Tibial nerve (tissue), 4 donors: ENCODE measurements around the gene LMNB1. TPM values are rescaled to one million over a fixed set of nuclear protein-coding genes. Genes with fewer than 3 reads are reported as not detected.
A peak's percentile ranks its signal among the peaks of the same experiment; 100 is the strongest.

Experiments
- DNase-seq, 2 donors: peaks; one replicate each; pipeline ENCODE4 v3.0.0-alpha.2; 2019; ENCODE audit warnings: low spot score in 2 of 2
- H3K27ac ChIP-seq, 4 donors: fragments of 200-600 bp; sonication (generic) in 3 of 4; one replicate each; pipeline ENCODE4 v1.5.1; 2017 to 2019; ENCODE audit warnings: mild to moderate bottlenecking in 1 of 4
- H3K27me3 ChIP-seq, 2 donors: fragments of 200-600 bp; sonication (generic) in 1 of 2; one replicate each; pipeline versions ENCODE4 v1.5.1 to v1.6.0; 2017 to 2019
- H3K36me3 ChIP-seq, 3 donors: fragments of 200-600 bp; sonication (generic); one replicate each; pipeline ENCODE4 v1.5.1; 2018 to 2019
- H3K4me1 ChIP-seq, 4 donors: fragments of 200-600 bp; sonication (generic) in 3 of 4; one replicate each; pipeline ENCODE4 v1.5.1; 2017 to 2019
- H3K4me3 ChIP-seq, 4 donors: fragments of 200-600 bp; sonication (generic) in 3 of 4; one replicate each; pipeline ENCODE4 v1.5.1; 2017 to 2019; ENCODE audit warnings: mild to moderate bottlenecking in 1 of 4, moderate library complexity in 1 of 4
- H3K9me3 ChIP-seq, 4 donors: fragments of 200-600 bp; sonication (generic) in 3 of 4; one replicate each; pipeline ENCODE4 v1.5.1; 2017 to 2019
- EP300 ChIP-seq, 2 donors: sonication (generic); formaldehyde crosslinking; IDR thresholded peaks; one replicate each; pipeline ENCODE4 v1.6.1; 2017; ENCODE audit warnings: antibody characterized with exemption in 2 of 2, mild to moderate bottlenecking in 1 of 2
- POLR2A ChIP-seq, 2 donors: fragments of 450-650 bp; IDR thresholded peaks; one replicate each; pipeline ENCODE4 v1.6.1; 2017; ENCODE audit warnings: antibody characterized with exemption in 2 of 2, mild to moderate bottlenecking in 2 of 2, moderate library complexity in 2 of 2
- WGBS, 2 donors: methylation state at CpG; one replicate each; pipeline ENCODE4 v1.1.5; 2018; 5-methylcytosine and 5-hydroxymethylcytosine counted together
- total RNA-seq, 4 donors: library from RNA; depleted of rRNA; stranded (reverse); fragments of >200 nt; gene quantifications; one replicate each; pipeline ENCODE4 v1.1.0, GENCODE V29; 2016
- TF ChIP-seq, protein P1 (sequence below), 5 experiments: fragments of 200-600 bp in 3 of 5; fragments of 450-650 bp in 2 of 5; sonication (generic) in 3 of 5; IDR thresholded peaks; one replicate each; pipeline ENCODE4 v1.5.1; 2016 to 2019; ENCODE audit warnings: antibody characterized with exemption in 5 of 5, mild to moderate bottlenecking in 3 of 5, moderate library complexity in 2 of 5

Gene LMNB1
- total RNA-seq, 4 donors from 2014 or later, result 5.2 to 18.9 (median 12.0) TPM

DNA sequence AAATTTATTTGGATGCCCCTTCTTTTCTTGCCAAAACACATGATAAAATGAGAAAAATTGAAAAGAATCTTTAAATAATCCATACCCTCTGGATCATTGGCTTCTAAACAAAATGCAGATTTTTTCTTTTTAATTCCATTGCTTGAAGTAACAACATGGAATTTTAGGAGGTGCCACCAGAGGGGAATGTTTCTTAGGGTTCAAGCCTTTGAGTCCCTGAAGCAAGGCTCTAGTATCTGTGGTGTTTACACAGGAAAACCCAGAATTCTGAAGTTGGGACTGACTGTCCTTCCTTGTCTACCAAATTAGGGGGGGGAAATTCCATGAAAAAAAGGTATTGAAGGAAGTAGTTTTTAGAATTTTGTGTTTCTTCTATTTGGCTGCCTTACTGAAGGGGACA is 69.4 kb downstream of the LMNB1 start:
- no peak for DNase-seq
- no peaks in the 10 kb centered on the region for H3K9me3 ChIP-seq
- H3K27me3 ChIP-seq, result no peaks in the 10 kb centered on the region
- H3K4me3 ChIP-seq, result no peak overlapping the region
- H3K27ac ChIP-seq, result peak overlapping the region in 3 of 4 donors; percentile 24 to 89 (median 84)
- H3K36me3 ChIP-seq, result no peaks in the 10 kb centered on the region
- H3K4me1 ChIP-seq, result peaks cover 0 to 44% (median 19%) of the 10 kb centered on the region in 4 donors
- TF ChIP-seq, protein P1, sequence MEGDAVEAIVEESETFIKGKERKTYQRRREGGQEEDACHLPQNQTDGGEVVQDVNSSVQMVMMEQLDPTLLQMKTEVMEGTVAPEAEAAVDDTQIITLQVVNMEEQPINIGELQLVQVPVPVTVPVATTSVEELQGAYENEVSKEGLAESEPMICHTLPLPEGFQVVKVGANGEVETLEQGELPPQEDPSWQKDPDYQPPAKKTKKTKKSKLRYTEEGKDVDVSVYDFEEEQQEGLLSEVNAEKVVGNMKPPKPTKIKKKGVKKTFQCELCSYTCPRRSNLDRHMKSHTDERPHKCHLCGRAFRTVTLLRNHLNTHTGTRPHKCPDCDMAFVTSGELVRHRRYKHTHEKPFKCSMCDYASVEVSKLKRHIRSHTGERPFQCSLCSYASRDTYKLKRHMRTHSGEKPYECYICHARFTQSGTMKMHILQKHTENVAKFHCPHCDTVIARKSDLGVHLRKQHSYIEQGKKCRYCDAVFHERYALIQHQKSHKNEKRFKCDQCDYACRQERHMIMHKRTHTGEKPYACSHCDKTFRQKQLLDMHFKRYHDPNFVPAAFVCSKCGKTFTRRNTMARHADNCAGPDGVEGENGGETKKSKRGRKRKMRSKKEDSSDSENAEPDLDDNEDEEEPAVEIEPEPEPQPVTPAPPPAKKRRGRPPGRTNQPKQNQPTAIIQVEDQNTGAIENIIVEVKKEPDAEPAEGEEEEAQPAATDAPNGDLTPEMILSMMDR (IDR thresholded peaks at IDR 0.05), result no peak
- no peak for TF ChIP-seq POLR2A (IDR thresholded peaks at IDR 0.05)
- no peak for TF ChIP-seq EP300 (IDR thresholded peaks at IDR 0.05)

DNA sequence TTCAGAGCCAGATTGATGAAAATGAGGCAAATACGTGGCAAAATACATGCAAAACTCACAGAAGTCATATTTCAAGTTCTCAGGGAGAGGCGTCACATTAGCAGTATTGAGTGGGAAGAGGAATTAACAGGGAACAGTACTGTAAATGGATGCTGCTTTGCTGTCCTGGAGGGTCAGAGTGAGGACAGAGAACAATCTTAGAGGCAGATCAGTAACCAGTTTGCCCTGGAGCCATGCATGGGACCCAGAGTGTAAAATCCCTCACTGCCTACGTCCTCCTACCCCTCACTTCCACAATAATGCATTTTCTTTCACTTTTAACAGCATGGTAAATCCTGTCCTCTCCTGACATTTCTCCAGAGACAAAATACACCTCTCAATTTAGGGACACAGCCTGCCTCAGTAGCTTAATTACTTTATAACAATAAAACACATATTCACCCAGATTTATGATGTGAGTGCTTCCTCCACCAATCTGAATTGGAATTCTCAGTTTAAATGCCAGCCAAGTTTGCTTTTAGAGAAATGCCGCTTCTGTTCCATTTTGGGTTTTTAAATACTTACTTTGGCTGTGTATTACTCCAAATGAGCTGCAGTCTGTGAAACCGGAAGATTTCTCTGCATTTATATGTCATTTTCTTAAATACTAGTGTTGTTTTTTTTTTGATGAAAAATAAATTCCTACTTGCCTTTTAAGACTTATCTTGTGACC is 70.0 kb downstream of the LMNB1 start:
- WGBS, 2 donors, result 38 to 39% methylated on average over 5 of the region's 5 CpGs
- Histone ChIP-seq H3K9me3 (no peaks in the 10 kb centered on the region), H3K36me3 (no peaks in the 10 kb centered on the region), H3K4me3 (no peak overlapping the region), H3K27ac (peak overlapping the region; percentile 24 to 89 (median 64)), H3K27me3 (no peaks in the 10 kb centered on the region), H3K4me1 (peaks cover 0 to 44% (median 22%) of the 10 kb centered on the region in 4 donors)
- no peak for DNase-seq
- TF ChIP-seq EP300 (IDR thresholded peaks at IDR 0.05) (no peak), POLR2A (IDR thresholded peaks at IDR 0.05) (no peak)
- TF ChIP-seq, protein P1 (IDR thresholded peaks at IDR 0.05), result no peak

DNA sequence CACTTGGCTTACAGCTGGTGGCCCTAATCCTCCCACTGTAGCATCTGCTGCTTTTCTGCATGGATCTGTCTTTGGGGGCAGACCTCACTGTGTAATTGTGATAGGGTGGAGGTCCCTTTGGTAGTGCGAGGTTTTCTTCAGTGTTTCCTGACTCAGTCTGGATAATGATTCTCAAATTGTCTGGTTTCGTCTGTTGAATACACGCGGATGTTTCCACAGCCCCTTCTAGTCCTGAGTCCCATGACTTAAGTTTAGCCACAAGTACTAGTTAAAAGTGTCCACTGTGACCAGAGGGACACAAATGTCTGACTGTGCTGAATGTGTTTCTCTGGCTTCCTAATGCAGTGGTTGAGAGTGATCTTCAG is 70.5 kb downstream of the LMNB1 start:
- no peak overlapping the region for H3K4me3 ChIP-seq
- H3K27me3 ChIP-seq, result no peaks in the 10 kb centered on the region
- peak overlapping the region; percentile 24 to 89 (median 64) for H3K27ac ChIP-seq
- 29 to 53% methylated on average over 4 of the region's 4 CpGs for WGBS, 2 donors
- H3K9me3 ChIP-seq, result no peaks in the 10 kb centered on the region
- H3K4me1 ChIP-seq, result peaks cover 0 to 45% (median 23%) of the 10 kb centered on the region in 4 donors
- H3K36me3 ChIP-seq, result no peaks in the 10 kb centered on the region
- TF ChIP-seq, protein P1 (IDR thresholded peaks at IDR 0.05), result no peak
- TF ChIP-seq POLR2A (IDR thresholded peaks at IDR 0.05) (no peak), EP300 (IDR thresholded peaks at IDR 0.05) (no peak)
- no peak for DNase-seq

DNA sequence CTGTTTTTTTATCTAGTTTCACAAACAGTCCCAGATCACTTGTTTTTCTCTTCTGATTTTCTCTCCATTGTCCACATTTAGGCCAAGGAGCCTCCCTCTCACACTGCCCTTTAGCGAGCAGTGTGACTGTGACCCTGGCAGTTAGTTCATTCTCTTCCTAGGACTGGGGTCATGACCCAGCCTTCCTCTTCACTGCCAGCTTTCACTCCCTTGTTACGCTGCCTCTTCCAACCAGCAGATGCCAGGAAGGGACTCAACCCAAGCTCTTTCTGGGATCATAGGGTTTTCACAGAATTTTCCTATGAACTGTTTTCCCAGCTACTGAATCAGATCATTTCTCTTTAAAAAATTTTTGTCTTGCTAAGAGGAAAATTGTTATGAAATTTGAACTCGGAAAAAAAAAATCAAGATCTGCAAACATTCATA is 70.9 kb downstream of the LMNB1 start:
- Histone ChIP-seq H3K4me1 (peaks cover 0 to 49% (median 23%) of the 10 kb centered on the region in 4 donors), H3K9me3 (no peaks in the 10 kb centered on the region), H3K36me3 (no peaks in the 10 kb centered on the region), H3K4me3 (no peak overlapping the region), H3K27ac (peak overlapping the region; percentile 43 to 89 (median 66)), H3K27me3 (no peaks in the 10 kb centered on the region)
- TF ChIP-seq POLR2A (IDR thresholded peaks at IDR 0.05) (no peak), EP300 (IDR thresholded peaks at IDR 0.05) (peak in 1 of 2 donors; percentile 36)
- peak in 1 of 2 donors; percentile 18 for DNase-seq
- WGBS, 2 donors, result 13 to 18% methylated on average over 3 of the region's 3 CpGs

DNA sequence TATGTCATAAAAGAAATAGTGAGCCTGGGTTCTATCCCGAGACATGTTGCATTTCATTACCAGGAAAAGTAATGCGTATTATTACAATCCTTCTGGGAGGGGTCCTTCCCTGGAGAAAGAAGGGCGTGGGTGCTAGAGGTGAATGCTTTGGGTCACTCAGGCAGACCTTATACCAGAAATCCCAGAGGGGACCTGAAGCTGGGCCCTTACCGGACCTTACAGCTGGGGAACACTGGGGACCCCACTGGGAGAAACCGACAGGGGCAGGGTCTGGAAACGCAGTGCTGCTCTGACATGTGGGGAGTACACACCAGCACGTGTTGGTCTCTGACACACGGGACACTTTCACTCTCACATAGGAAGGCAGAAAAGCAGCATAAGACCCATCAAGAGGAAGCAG is 71.3 kb downstream of the LMNB1 start:
- Histone ChIP-seq H3K27me3 (no peaks in the 10 kb centered on the region), H3K4me3 (no peak overlapping the region), H3K27ac (peak overlapping the region; percentile 4 to 89 (median 66)), H3K4me1 (peaks cover 0 to 51% (median 23%) of the 10 kb centered on the region in 4 donors), H3K9me3 (no peaks in the 10 kb centered on the region), H3K36me3 (no peaks in the 10 kb centered on the region)
- no peak for DNase-seq
- TF ChIP-seq EP300 (IDR thresholded peaks at IDR 0.05) (peak in 1 of 2 donors; percentile 6), POLR2A (IDR thresholded peaks at IDR 0.05) (no peak)
- TF ChIP-seq, protein P1 (IDR thresholded peaks at IDR 0.05), result no peak
- WGBS, 2 donors, result 32 to 40% methylated on average over 8 of the region's 8 CpGs
